Effector CD8-positive, alpha-beta T cell (primary cell): ENCODE measurements around the gene SSBP2.
"Not testable (repeated sequence)": the region's sequence is repeated elsewhere in the genome, so short reads cannot be mapped to it uniquely, and the experiment has no call there.

ENCODE experiments used
- DNase-seq: peaks from one replicate; lab custom pipeline; 2025; lab: John Stamatoyannopoulos, UW

The SSBP2 gene

DNA sequence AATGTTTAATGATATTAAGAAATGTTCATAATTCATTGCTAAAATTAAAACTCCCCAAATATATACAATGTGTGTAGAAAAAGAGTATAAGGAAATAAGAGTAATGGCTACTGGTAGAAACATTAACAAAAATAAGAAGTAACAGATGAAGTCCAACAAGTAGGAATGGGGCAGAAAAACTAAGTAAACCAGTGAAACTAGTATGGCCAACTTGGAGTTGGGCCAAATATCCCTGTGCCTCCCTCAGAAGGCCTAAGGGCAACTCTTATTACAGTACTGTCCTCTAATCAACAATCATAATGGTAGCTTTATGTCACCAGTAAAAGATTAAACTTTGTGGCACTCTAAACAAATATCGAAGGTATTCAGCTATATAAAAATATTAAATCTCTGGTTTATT lies 93.5 kb downstream of the SSBP2 start:
- DNase-seq: no peak

GRCh38 chr5:81656783-81657182 lies 94.1 kb downstream of the SSBP2 start:
- no peak for DNase-seq

- no peak for DNase-seq
These were observed 99.9 kb downstream of the SSBP2 start for GRCh38 chr5:81650987-81651386.

DNA sequence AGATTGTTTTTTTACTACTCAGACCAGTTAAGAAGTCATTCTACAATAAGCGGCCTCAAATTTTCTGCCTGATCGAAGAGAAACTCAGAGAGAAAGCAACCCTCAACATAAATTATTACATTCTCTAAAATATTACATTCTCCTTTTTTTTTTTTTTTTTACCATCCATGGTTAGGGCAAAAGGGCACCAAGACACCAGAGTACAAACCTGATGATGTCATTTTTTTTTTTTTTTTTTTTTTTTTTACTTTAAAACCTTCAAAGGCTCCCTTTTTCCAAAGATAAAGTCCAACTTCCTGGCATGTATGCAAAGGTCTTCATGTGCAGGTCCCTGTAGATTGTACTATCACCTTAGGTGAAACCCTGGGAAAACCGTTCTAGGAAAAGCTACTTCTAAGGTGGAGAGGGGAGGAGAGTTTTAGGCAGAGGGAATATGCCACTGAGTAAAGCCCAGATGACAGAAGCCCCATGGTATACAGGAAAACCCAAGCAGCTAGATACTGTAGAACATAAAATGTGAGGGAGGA lies 104.4 kb downstream of the SSBP2 start:
- DNase-seq: no peak

- DNase-seq: no peak
These were observed 108.7 kb downstream of the SSBP2 start for GRCh38 chr5:81642210-81642609.

GRCh38 chr5:81639556-81639955 lies 111.3 kb downstream of the SSBP2 start:
- no peak for DNase-seq

GRCh38 chr5:81638471-81638870 lies 112.4 kb downstream of the SSBP2 start:
- no peak for DNase-seq

- no peak for DNase-seq
These were observed 117.0 kb downstream of the SSBP2 start for GRCh38 chr5:81633891-81634290.

DNA sequence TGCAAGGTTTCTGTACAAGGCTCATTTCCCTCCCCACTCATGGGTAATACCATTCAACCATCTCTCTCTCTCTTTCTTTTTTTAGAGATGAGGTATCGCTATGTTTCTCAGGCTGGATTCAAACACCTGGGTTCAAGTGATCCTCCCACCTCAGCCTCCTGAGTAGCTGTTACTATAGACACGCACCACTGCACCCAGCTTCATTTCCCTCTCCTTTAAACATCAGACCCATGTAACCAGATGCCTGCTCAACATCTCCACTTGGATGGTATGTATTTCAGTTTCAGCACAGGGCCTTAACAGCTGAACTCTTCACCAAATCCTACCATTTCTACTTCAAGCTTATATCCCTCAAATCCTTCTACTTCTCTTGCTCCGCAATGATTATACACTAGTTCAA lies 117.4 kb downstream of the SSBP2 start:
- no peak for DNase-seq

DNA sequence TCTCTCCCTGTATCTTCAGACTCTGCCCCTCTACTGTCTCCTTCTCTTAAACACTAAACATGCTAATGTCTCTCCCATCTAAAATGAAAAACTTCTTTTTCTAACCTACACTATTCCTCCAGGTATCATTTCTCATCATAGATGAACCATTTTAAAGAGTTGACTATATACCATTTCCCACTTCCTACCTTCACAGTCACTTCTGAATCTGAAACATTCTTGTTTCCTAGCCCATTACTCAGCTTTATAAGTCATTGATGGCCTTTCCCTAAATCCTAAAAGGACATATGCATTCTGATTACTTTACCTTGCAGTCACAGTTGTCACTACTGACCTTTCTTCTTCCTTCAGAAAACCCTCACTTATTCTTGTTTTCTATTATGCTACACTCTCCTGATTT lies 118.2 kb downstream of the SSBP2 start:
- DNase-seq: no peak

- no peak for DNase-seq
These were observed 119.3 kb downstream of the SSBP2 start for GRCh38 chr5:81631621-81632020.

DNA sequence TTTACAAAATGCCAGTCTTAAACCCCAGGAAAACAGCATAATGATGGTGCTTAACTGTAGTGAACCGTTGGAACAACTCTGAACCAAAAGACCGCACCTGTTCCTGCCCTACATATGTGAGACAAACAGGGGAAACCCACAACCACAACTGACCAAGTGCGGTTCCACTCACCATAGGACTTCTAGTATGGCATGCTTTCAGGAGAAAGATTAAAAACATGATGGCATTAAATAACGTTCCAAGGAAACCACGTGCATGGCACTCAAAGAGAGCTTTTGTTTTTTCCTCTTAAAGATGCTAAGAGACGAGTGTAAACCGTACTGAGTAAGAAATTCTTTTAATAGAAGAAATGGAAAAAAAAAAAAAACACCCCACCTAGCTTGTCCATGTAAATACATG lies 119.8 kb downstream of the SSBP2 start:
- DNase-seq: no peak

GRCh38 chr5:81630684-81631083 lies 120.2 kb downstream of the SSBP2 start:
- no peak for DNase-seq

DNA sequence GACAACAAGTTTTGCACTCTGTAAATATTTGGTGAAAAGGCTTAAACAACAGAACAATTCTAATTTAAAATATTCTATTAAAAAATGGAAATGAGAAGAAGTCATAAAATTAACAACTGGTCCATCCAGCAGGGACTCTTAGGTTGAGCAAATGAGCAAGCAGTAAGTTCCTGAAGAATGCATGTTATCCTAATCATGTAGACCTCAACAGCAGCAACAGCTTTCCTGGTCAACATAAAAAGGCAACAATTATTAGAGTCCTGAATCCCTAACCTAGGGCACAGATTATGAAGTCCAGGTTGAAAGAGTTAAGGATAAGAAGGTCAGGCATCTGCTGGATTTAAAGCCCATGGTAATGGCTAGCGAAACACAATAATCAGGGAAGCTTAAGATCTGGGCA lies 120.9 kb downstream of the SSBP2 start:
- DNase-seq: no peak

GRCh38 chr5:81628061-81628460 lies 122.8 kb downstream of the SSBP2 start:
- DNase-seq: not testable (repeated sequence)

GRCh38 chr5:81626524-81626923 lies 124.4 kb downstream of the SSBP2 start:
- DNase-seq: no peak

DNA sequence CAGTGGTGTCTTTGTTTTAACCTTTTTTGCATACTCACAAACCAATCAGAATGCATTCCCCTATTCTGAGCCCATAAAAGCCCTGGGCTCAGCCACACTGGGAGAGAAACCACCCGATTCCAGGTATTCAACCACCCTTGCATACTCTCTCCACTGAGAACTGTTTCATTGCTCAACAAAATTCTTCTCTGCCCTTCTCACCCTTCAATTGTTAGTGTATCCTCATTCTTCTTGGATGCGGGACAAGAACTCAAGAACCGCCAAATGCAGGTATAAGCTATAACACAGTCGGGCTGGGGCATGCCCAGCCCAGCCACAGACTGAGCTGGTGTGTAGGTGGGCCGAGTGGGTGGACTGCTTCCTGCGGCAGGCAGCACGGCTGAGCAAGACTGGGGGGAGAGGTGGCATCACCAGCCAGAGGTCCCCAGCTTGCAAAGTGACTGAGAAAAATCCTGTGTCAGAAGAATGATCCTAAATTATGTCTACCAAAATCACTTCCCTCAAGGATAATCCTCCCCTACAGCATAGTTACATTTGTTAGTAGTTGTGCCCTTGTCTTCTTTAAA lies 141.0 kb downstream of the SSBP2 start:
- no peak for DNase-seq

DNA sequence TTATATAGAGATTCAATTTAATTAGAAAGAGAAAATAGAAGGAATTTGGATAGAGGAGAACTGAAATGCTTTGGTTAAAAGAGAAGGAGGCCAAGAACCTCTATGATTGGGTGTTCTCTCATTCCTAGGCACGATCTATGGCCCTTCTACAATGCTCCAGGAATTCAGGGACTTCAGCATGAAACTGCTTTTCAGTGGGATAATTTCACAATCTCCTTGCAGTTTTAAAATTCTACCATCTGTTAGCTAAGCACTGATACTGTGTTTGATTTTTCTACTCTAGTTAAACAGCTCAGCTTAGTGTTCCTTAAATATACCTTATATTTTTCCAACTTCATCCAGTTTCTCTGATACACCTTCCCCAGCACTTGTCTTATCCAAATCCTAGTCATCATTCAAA lies 141.9 kb downstream of the SSBP2 start:
- no peak for DNase-seq

- no peak for DNase-seq
These were observed 143.2 kb downstream of the SSBP2 start for GRCh38 chr5:81607693-81608092.

- no peak for DNase-seq
These were observed 144.7 kb downstream of the SSBP2 start for GRCh38 chr5:81606150-81606549.

GRCh38 chr5:81605299-81605698 lies 145.6 kb downstream of the SSBP2 start:
- no peak for DNase-seq

DNA sequence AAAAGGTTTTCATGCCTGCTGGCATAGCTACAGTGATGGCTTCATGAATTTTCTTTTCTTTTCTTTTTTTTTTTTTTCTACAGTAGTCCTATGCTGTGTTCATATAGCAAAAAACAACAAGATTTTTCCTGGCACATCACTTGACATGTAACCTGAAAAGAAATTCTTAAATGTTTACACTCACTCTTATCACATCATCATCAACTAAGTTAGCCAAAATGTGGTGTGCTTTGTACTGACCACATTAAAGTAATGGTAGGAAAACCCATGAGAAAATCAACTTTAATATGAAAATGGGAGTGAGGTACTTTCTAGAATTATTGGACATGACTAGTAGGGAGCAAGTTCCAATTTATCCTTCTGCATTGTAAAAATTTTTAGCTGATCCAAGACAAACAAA lies 146.7 kb downstream of the SSBP2 start:
- DNase-seq: no peak

DNA sequence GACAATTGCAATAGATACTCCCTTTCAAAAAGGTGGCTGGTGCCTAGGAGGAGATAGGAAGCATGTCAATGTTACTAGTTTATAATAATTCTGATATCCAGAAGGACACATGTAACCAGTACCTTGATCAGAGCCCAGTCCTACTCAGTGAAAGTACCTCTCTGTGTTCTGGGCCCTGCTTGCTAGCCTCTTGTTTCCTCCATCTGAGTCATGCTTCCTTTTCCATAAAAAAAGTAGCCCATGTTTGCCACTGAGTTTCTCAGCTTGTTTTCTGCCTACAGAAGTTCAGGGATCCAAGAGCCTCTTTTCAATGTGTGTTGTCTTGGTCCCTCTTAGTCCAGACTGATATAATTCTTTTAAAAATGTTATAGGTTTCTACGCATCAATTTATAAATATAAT lies 149.0 kb downstream of the SSBP2 start:
- no peak for DNase-seq

DNA sequence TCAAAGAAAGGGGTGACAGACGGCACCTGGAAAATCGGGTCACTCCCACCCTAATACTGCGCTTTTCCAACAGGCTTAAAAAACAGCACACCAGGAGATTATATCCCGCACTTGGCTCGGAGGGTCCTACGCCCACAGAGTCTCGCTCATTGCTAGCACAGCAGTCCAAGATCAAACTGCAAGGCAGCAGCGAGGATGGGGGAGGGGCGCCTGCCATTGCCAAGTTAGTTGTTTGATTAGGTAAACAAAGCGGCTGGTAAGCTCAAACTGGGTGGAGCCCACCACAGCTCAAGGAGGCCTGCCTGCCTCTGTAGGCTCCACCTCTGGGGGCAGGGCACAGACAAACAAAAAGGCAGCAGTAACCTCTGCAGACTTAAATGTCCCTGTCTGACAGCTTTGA lies 158.8 kb downstream of the SSBP2 start:
- DNase-seq: not testable (repeated sequence)
